GM18868 (cell line): Measurements from ENCODE around the gene MAGI2.
A peak's percentile ranks its signal among the peaks of the same experiment; 100 is the strongest.

ENCODE experiments used
- ATAC-seq: cut with Tn5 transposase; IDR thresholded peaks from one replicate; pipeline ENCODE4 v1.9.1; 2021; ENCODE audit warnings: mild to moderate bottlenecking, moderate library complexity; ENCODE audit not compliant: unreplicated experiment

MAGI2 gene

DNA sequence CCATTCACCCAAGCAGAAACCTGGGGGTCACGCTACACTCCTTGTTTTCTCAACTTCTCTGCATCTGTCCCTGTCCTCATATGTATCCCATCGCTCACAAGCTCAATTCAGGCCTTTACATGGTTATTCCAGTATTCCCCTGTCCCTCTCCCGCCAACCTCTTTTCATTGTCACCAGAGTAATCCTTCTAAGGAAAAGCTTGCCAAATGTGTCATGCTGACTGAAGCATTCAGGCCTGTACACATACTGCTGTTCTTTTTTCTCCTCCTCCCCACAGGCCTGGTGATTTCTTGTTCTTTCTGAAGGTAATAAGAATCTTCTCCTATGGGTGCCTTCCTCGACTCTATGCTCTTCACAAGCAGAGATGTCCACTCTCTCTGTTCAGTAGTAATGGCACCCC lies 1372.7 kb downstream of the MAGI2 start:
- ATAC-seq: no peak

DNA sequence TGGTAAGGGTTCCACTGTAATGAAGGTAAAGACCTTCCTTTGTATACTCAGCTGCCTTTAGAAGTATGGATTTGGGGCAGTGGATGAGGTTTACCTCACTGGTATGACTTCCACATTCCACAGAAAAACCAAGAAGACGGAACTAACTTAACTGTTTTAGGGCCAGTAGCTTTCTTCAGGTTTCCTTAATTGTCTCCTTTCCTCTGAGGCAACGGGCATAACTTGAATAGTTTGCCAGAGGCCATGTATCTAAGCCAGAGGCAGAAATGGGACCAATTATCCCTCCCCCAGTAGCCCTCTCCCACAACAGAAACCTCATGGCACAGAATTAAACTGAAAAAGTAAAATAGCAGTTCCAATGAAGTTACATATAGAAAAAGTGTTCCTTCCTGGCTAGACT lies 1373.2 kb downstream of the MAGI2 start:
- no peak for ATAC-seq

DNA sequence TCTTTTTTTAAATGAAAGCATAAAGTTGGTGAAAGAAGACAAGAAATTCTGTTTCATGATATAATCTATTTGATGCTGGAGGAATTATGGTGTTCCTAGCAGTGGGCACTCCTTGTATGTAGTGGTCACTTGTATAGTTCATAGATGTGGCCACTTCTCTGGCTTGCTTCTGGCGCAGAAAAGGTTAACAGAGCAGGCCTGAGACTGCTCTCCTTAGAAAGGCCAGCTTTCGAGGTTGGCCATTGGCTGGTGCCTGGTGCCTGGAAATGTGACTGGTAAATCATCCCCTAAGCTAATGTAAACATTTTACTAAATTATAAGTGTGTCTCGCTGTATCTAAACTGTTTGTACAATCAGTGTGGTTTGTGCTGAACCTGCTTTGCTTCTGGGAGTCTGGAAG lies 1378.8 kb downstream of the MAGI2 start:
- no peak for ATAC-seq

DNA sequence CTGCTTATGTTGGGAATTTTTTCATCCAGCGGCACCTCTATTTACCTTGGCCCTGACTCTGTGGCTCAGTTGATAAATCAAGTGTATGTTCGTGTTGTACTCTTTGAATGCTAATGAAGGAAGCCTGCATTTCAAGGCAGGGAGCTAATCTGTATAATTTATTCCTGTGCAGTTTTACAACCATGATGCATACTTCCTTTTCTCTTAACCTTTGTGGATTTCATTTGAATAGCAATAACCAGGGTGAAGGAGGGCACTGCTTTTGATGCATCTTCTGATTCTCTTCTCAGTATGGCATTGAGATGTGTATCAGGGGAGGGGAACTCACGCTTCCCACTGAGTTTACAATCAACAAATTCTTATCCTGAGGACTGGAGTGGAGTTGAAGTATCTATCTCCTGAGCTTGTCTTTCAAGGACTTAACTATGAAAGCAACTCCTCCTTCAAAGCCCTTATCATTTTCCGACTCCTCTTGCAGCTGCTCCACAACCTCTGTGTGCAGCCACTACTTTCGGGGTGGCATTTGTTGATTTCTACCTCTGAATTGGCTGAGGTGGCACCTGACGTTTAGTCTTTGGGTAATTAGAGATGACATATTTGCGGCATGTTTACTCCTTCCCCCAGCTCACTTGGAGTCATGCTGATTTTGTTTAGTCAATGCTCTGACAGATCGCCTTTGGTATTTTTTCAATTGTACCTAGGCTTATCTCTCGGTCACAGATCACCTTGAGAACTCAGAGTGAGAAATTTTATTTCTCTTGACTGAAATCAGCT lies 1379.7 kb downstream of the MAGI2 start:
- ATAC-seq: no peak

DNA sequence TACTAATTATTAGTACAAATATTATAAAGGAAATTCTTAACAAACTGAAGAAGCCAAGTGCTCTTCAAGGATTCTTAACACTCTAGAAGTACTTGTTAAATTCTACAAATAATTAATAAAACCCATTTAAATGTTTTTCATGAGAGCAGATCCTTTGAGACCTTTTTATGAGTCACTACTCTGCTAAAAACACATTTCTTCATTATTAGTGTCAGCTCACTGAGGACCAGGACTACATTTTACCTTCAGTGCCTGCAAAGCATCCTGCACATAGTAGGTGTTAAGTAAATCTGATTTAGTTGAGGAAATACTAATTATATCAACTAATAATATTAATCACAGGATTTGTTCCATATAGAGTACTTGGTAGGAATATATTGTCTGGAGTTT lies 1381.3 kb downstream of the MAGI2 start:
- ATAC-seq: no peak

DNA sequence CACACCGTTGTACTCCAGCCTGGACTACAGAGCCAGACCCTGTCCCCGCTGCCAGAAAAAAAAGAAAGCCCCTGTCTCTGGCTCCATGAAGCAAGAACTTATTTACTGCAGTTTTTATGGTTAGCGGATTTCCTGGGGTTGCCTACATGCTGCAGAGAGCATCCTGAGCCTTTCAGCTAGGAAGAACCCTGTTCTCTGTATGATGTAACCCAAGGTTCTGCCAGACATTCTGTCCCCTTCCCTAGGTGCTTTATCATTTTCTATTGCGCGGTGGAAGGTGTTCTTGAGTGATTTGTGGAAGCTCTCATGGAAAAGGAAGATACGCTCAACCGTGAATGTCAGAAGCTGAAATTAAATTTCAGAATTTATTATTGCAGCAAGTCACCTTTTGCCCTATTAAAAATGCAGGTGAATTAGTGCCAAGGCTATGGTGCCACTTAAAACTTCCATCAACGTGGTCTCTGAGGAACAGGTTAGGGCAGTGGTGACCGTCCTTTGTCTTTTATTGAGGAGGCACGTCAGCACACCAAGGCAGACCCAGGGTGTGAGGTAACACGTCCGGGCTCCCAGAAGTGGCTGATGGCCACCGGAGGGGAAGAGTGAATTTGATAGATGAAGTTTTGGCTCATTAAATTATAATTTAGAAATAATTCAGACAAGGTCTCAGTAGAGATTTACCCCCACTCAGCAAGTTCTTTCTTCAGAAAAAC lies 1381.8 kb downstream of the MAGI2 start:
- no peak for ATAC-seq

DNA sequence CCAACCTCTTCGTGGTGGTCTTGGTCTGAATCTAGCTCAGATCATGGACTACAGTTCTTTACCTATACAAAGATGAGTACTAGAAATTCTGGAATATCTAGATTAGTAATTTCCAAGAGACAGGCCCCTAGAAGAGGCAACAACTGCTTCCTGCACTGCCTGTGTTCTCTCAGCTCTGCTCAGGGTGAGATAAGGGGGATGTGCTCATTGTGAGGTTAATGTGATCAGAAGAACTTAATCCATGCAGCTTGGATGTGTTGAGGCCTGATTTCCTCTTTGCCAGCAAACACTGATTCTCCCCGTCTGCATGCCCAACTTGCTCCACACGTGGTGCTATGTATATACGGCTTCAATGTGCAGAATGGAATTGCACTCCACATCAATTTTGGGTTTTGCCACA lies 1386.9 kb downstream of the MAGI2 start:
- no peak for ATAC-seq

DNA sequence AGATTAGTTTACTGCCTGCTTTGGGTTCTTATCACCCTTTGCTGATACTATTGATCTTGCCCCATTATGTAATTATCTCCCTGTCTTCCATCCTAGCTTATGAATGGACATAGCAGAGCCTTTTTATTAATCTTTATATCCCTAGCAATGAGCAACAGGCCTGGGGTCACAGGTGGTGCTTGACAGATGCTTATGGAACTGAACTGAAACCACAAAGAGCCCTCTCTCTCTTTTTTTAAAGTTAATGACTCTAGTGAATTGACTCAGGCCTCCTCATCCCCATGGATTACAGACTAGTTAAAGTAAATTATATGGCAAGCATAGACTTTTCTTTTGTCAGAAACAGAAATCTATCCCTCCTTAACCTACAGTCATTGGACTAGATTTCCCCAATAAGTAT lies 1389.7 kb downstream of the MAGI2 start:
- no peak for ATAC-seq

DNA sequence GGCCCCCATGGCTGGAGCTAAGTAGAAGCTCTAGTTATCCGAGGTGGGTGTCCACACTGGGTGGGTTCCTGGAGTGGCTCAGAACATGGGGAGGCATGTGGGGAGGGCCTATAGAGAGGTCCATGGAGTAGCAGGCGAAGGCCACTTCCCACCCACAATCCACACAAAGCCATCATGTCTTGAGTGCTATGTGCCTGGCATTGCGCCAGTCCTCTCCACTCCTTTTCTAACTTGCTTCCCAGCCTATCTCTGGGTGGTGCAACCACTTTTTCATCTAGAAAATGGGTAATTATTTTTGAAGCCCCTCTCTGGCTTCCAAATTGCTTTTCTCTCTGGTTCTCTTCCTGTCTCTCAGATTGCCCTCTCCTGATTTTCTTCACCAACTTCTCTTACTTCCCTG lies 1391.3 kb downstream of the MAGI2 start:
- no peak for ATAC-seq

DNA sequence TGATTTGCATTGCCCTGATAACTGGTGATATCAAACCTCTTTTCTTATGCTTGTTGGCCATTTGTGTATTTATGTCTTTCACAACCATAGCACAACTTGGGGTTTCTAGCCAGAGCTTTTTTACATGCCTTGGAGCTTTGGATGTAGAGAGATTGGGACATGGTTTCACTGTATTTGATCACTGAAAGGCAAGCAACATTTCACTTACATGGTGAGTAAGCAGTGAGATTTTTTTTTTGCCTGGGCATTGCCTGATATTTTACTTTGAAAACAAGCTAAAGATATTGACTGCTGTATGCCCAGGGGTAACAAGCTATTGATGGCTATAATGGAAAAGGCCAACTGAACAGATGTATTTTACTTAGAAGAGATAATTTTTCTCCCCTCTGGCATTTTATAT lies 1395.9 kb downstream of the MAGI2 start:
- no peak for ATAC-seq

DNA sequence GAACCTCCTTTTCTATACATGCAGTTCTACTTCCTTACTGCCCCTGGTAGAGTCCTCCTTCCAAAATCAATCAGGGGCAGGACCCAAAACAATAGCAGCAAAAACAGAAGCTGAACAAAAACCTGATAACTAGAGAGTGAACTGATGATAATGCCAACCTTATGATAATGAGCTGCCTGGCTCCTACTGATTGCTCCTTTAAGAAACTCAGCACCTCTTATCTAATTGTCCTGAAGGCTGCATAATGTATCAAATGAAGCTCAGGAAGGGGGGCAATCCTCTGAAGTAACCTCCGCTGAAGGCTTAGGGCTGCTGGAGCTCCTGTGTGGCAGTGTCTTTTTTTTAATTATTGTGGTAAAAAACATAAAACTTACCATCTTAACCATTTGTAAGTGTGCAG lies 1397.9 kb downstream of the MAGI2 start:
- ATAC-seq: no peak

DNA sequence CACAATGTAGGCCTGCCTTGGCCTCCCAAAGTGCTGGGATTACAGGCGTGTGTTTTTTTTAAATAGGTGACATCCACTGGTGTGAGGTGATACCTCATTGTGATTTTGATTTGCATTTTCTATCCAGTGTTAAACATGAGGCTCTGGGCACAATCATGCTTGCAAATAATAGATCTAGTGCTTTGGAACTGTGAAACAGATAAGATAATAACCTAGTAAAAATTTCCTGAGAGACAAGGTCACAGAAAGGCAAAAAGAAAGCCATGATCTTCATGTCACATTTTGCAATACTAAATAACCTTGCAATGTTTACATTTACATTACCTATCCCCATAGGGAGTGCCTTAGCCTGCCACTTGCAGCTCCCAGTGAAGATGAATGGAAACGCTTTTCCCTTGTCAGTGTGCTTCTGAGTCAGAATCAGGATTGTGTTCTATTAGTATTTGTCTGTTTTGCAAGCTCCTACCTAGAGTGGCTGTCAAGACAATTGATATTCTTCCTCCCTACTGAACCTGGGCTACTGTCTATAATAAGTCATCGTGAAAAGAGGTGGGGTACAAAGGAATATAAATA lies 1398.4 kb downstream of the MAGI2 start:
- ATAC-seq: no peak

DNA sequence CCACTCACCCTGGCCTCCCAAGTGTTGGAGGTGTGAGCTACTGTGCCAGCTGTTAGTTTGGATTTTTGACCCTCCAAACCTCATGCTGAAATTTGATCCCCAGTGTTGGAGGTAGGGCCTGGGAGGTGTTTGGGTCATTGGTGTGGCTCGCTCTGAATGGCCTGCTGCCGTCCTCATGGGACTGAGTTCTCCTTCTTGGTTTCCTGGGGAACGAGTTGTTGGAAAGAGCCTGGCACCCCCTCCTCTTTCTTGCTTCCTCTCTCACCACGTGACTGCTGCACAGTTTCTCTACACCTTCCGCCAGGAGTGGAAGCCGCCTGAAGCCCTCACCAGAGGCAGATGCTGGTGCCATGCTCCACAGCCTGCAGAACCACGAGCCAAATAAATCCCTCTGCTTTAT lies 1401.4 kb downstream of the MAGI2 start:
- ATAC-seq: no peak

DNA sequence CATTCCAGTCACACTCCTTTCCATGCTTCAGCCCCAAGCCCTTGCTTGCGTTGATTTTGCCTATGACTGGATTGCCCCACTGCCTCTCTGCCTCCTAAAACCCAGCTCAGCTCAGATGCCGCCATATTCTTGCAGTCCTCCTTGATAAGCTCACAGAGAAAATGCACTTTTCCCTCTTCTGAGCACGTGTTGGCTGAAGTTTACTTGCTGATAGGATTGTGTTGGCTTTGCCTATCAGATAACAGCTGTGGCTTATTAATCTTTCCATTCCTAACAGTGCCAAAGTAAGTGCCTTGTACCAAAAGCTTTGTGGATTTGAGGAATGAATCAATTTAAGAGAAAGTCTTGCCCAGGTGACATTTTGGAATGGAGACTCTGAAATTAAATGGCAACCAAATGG lies 1405.7 kb downstream of the MAGI2 start:
- ATAC-seq: no peak

DNA sequence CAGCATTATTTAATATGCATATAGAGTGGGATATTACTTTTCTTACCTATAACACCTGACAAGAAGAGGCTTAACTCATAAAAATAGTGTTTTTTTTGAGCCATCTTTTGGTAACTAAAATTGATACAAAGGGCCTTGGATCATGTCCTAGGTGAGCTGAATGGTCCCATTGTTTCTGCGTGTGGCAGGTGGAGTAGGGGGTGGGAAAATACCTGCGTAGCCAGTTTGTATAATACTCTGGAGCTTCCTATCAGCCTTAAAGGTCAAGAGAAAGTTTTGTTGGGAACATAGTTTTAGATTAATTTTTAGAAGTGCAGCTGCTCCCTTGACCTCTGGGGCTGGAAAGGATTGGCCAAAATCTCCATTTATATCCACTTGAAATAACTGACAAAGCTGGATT lies 1410.3 kb downstream of the MAGI2 start:
- ATAC-seq: no peak

DNA sequence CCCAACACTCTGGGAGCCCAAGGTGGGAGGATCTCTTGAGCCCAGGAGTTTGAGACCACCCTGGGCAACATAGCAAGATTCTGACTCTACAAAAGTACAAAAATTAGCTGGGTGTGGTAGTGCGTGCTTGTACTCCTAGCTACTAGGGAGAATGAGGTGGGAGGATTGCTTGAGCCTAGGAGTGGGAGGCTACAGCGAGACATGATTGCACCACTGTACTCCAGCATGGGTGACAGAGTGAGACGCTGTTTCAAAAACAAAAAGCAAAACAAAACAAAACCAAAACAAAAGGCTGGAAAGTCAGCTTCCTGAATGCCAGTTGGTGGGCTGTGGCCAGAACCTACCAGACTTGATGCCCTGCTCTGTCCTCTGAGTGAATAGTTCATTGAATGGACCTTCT lies 1412.0 kb downstream of the MAGI2 start:
- no peak for ATAC-seq

DNA sequence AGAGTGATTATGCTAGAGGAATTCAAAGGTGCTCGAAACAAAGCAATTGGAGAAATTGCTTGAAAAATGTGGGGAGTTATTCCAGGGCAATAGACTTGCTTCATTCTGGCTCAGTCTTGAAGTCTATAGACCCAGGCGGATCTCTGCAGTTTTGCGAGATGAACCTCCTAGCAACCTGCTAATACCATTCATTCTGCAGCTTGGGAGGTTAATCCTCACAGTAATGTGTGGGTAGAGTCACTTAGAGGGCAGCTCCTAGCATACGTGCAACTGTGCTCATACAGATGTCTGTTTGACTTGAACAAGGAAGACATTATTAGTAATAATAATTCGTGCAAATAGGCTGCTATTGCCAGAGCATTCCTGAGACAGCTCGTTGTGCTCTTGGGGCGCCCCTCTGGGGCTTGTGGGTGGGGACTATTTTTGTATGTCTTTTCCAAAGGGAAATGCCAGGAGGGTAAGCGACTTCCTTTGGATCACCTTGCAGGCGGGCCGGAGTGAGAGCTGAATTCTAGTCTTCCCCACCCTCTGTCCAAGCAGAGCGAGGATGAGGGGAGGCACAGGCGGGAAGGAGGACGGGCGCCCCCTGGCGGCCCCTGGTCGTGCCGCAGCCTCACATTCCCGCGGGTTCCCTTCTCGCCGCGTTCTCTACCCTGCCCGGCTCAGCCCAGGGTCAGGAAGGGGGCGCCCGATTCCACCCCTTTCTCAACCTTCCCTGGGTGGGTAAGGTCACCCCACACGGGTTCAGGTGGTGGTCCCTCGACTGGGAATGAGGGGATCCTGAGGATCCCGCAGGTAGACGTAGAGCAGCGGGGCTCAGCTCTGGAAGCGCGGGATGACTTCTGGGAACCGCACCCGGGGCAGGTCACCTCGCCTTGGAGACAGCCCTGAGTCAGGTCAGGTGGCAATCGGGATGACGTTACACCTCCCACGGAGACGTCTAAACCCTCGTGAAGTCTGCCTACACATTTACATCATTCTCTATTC lies 1413.4 kb downstream of the MAGI2 start:
- peak; percentile 87 for ATAC-seq

DNA sequence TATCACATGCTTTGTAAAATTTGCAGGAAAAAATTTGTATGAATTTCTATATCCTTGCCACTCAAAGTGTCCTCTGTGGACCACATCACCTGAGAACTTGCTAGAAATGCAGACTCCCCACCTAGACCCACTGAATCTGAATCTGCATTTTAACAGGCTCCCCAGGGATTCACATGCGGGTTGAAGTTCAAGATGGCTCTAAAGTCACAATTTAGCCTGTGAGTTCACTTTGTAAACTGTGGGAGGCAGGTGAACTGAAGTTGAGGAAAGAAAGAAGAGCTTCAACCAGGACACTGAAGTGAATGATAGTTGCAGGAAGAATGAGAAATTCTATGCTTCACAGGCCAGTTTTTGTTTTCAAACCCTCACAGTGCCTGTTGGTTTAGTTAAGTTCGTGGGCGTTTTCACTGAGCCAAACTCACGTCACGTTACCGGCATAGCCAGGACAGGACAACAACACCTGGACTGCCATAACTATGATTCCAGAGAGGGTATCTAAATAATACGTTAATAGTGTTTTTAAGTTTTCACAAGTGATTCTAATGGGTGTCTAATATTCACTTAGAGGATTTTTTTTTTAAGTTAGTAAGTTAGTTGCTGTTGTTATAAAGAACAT lies 1414.9 kb downstream of the MAGI2 start:
- no peak for ATAC-seq

DNA sequence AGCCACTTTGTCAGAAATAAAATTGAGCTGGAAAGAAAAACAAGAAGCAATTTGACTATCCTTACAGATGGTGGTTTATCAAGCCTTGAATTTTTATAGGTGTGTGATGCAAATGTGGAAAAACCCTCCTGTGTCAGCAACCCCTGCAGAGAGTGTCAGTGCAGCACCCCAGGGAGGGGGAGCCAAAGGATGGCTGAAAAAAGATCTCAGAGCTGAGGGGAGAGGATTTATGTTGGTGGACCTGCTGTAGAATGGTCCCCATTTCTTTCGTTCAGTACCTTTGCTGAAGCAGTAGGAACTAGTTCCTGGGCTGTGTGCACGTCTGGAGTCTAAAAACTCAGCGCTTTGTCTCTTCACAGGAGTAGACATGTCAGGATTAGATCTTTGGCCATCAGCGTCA lies 1415.9 kb downstream of the MAGI2 start:
- ATAC-seq: no peak

DNA sequence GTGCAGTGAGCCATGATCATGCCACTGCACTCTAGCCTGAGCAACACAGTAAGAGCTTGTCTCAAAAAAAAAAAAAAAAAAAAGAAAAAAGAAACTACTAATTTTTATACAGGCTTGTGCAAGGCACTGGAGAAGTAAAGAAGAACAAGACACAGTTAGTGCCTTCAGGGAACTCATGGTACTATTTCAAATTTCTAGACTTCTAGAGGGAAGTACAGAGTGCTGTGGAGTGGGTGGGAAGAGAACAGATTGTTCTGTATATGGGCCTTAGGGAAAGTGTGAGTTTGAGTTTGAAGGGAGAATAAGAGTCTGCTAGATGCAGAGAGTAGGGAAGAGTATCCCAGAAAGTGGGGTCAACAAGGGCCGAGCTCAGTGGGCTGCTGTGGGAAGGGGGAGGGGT lies 1420.1 kb downstream of the MAGI2 start:
- no peak for ATAC-seq

DNA sequence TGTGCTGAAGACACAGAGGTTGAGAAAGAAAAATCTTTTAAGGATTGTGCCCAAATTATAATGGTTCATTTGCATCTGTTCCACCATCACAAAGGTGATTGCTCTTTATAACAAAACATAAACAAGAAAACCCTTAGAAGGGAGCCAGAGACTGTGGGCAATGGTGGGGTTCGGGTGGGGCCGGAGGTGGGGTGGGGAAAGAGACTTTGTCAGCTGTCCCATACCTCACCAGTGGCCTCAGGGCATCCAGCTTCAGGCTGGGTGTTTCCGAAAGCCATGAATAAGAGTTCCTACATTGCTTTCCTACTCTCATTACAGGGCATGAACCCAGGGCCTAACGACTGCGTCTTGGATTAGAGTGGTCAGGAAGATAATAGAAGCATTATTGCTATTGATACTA lies 1427.0 kb downstream of the MAGI2 start:
- no peak for ATAC-seq
